Stimulated activated CD4-positive, alpha-beta T cell treated with anti-CD3 and anti-CD28 coated beads, Interleukin-12 subunit alpha, Interleukin-12 subunit beta, amount 100 ng/mL, for 48 hours (primary cell): ENCODE measurements around the gene SLC17A4.

Source experiments
- DNase-seq, 3 donors: peaks; one replicate each; pipeline ENCODE4 v3.0.0-alpha.2; 2020; ENCODE audit warnings: low read depth in 2 of 3, low spot score in 1 of 3

SLC17A4 gene, protein sequence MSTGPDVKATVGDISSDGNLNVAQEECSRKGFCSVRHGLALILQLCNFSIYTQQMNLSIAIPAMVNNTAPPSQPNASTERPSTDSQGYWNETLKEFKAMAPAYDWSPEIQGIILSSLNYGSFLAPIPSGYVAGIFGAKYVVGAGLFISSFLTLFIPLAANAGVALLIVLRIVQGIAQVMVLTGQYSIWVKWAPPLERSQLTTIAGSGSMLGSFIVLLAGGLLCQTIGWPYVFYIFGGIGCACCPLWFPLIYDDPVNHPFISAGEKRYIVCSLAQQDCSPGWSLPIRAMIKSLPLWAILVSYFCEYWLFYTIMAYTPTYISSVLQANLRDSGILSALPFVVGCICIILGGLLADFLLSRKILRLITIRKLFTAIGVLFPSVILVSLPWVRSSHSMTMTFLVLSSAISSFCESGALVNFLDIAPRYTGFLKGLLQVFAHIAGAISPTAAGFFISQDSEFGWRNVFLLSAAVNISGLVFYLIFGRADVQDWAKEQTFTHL

GRCh38 chr6:25754535-25754934, at the start of gene SLC17A4:
TSS of gene SLC17A4 (plus strand) at chr6:25754742. CDS start at chr6:25761963, 7,221 bp downstream.
- no peak for DNase-seq

GRCh38 chr6:25706314-25707014, 48.1 kb upstream of the SLC17A4 start:
- no peak for DNase-seq

- DNase-seq, result no peak
Observed at GRCh38 chr6:25709761-25710160, 44.8 kb upstream of the SLC17A4 start.

DNA sequence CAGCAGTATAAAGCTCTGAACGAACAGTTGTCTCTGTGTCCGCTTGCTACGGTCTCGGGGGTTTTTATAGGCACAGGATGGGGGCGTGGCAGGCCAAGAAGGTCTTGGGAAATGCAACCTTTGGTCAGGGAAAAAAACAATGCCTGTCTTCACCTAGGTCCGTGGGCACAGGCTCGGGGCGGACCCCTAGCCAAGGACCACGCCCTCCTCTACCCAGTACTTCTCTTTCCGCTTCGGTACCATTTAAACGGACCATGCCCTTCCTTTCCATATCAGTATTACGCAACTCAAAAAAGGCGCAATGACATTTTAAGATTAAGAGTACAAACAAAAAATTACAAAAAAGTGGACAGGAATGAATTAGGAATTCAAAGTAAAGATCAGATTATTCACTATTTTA, 44.3 kb upstream of the SLC17A4 start:
- no peak for DNase-seq

DNA sequence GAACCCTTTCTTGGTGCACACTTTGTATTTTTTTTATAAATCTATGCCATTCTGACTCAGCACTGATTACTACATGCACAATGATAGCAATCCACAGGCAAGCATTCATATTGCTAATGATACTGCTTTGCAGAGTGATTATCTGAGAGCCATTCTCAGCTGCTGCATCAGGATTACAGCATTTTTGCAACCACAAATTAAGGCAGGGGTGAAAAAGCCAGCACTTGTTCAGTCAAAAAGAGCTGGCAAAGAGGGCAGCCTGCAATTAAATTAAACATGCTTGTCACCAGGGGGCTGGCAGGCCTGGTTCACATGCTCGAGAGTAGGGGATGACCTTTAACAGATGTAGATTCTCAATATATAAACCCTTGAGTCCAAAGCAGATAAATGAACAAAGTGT, 40.7 kb upstream of the SLC17A4 start:
- no peak for DNase-seq

DNA sequence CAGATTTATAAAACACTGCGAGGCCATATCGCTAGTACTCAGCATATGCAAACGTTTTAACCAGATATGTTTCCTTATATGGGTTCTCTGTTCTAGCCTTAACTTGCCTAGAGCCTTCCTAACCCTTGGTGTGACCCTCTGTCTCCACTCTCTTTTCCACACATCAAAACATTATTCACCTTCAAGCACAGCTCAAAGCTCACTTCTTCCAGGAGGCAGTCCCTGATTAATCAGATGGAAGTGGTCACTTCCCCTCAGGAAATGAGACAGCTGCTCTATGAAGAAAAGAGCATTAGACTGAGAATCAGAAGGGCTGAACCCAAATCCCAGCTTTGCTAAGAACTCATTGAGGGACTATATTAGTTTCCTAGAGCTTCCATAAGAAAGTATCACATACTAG, 39.8 kb upstream of the SLC17A4 start:
- no peak for DNase-seq

- no peak for DNase-seq
Observed at GRCh38 chr6:25715794-25716193, 38.7 kb upstream of the SLC17A4 start.

DNA sequence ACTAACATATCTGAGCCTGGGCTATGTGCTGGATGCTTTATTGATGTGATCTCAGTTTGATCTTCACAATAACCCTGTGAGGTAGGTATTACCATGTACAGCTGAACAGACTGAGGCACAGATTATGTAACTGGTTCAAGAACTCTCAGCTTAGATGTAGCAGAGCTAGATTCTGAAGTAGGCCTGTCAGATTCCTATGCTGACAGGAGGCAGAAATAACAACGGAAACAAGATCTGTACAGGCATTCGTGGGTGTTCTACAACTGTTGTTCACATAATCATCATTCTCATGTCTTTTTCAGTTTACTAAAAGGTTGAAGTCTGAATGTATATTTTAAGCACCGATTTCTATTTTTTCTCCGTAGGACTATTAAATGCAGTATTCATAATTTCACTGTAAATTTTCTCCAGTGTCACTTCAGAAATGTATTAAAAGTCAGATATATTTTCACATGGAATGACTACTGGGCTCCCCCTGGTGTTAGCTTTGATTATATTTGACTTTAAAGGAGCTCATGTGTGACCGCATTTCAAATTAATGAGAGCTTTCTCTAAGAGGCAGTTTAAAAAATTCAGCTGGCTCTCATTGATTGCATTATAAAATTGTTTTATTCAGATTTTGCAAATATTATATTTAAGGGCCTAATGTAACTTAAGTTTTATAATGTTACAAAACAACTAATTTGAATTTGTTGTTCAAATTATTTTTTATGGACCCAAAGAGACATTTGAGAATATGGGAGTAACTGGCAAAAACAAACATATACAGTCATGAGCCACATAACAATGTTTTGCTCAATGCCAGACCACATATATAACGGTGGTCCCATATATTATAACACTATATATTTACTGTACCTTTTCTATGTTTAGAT, 36.4 kb upstream of the SLC17A4 start:
- DNase-seq, result peak in 1 of 3 donors; percentile 13

GRCh38 chr6:25726122-25726911, 28.2 kb upstream of the SLC17A4 start:
- no peak for DNase-seq

DNA sequence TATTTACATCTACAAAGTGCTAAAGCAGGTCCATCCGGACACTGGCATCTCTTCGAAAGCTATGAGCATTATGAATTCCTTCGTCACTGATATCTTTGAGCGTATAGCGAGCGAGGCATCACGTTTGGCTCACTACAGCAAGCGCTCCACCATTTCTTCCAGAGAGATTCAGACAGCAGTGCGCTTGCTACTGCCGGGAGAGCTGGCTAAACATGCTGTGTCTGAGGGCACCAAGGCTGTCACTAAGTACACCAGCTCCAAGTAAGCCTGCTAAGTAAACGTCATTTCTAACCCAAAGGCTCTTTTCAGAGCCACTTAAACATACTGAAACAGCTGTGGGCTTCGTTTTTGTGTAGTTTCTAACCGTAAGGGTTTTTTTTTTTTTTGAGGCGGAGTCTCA, 27.5 kb upstream of the SLC17A4 start:
- no peak for DNase-seq

DNA sequence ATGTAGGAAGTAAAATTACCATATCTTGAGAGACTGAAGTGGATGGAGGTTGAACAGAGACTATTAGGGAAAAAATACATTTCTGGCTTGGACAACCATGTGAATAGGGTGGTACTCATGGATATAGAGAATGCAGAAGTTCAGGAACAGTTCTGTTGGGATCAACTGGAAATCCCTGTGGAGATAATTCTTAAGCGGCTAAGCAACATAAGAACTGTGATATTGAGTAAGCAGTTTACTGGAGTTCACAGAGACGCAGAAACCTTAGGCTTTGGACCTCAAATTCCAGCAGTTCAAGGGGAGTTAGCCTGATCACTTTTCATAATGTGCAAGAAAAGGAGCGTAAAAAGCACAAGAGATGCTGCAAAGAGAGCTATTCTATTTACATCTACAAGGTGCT, 23.6 kb upstream of the SLC17A4 start:
- DNase-seq, result no peak

DNA sequence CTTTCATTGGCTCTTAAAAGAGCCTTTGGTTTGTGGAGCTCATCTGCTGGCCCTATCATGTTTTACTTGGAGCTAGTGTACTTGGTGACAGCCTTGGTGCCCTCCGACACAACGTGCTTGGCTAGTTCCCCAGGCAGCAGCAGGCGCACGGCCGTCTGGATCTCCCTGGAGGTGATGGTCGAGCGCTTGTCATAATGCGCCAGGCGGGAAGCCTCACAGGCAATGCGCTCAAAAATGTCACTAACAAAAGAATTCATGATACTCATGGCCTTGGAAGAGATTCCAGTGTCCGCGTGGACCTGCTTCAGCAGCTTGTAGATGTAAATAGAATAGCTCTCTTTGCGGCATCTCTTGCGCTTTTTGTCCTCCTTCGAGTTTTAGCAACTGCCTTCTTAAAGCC, 22.8 kb upstream of the SLC17A4 start:
- no peak for DNase-seq

DNA sequence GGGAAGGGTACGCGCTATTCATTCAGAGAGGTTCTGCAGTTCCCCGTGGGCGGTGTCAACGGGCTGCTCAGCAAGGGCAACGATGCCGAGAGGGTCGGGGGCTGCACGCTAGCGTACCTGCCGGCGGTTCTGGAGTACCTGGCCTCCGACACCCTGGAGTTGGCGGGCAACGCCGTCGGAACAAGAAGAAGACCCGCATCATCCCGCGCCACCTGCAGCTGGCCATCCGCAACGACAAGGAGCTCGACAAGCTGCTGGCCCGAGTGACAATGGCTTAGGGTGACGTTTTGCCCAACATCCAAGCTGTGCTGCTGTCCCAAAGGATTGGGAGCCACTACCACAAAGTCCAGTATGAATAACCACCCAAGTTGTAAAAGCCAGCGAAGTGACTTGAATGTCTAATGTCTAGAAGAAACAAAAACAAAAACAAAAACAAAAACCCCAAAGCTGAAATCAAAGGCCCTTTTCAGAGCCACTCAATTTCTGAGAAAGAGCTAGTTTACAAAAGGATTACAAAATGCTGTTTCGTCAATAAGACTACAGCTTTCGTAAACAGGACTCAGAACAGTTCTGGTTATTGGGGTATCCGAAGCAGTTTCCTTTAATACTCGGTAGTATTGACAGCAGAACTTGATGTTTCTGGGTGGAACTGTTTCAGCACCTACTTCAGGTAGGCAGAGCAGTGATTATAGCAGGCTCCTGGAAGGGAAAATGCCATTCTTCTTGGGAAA, 21.9 kb upstream of the SLC17A4 start:
- peak in 1 of 3 donors; percentile 1 for DNase-seq

- DNase-seq, result no peak
Observed at GRCh38 chr6:25735261-25735660, 19.3 kb upstream of the SLC17A4 start.

DNA sequence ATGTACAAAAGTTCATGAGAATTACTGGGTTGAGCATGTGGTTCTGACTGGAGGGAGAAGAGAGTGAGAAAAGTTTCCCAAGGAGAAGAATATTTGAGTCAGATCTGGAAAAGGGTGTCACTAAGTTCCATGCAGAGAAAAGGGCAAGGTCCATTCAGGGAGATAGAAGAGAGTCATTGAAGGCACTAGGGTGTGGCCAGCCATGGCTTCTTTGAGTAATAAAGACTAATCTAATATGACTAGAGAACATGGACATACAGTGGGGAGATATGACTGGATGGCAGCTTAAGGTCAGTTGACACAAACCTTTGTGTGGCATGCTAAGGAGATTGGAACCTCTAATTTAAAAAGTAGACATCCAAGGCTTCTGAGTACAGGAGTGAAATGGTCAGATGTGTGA, 10.7 kb upstream of the SLC17A4 start:
- DNase-seq, result no peak

DNA sequence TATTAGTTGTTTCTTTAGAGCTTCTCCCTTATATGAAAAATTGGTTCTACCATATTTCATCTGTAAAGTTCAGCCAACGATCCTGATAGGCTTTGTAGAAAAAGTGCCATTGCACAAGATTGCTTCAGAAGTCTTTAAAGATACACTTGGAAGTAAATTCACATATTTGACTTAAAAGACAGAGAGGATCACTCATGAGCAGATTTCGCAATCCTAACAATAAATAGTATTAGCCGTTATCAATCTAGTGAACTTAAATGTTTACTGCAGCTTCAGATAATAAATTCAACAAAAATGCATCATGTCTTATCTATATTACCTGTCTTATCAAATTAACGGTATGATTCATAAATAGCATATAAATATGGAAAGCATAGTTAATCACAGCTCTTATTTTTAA, 8.7 kb upstream of the SLC17A4 start:
- DNase-seq, result no peak

GRCh38 chr6:25746968-25747367, 7.6 kb upstream of the SLC17A4 start:
- DNase-seq, result no peak

- no peak for DNase-seq
Observed at GRCh38 chr6:25747477-25747876, 7.1 kb upstream of the SLC17A4 start.

DNA sequence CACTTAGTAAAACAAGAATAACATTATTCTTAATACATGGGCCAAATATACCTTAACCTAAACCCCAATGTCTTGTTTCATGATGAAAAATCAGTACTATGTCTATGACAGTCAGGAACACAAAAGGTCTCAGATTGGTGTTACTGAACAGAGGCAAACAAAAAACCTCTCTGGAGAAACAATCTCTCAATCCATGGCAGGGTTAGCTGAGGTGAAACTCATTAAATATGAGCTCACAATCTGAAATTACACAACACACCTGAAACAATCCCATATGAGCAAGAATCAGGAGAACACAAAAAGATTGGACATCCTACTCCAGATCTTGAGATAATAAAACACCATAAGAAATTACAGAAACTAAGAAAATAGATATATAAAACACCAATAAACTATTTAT, 6.5 kb upstream of the SLC17A4 start:
- no peak for DNase-seq
